Calu3 (cell line): ENCODE data around the gene EPX. TPM values are rescaled to one million over a fixed set of nuclear protein-coding genes. Genes with fewer than 3 reads are reported as not detected.
A peak's percentile ranks its signal among the peaks of the same experiment; 100 is the strongest.

ENCODE experiments used
- BruUV-seq: library from RNA; stranded (reverse); fragments of 400-500 nt; replicated peaks from 2 replicates; lab custom pipeline; 2021; lab: Mats Ljungman, UMichigan
- CTCF ChIA-PET: fragments of 300-600 bp; sonication (Branson Sonifier 250); formaldehyde crosslinking; loops from one replicate; lab custom pipeline; 2022; ENCODE audit warnings: antibody characterized with exemption; lab: Charles Lee
- DNase-seq: peaks from one replicate; pipeline ENCODE4 v3.0.0; 2022
- H3K27ac Mint-ChIP-seq: one replicate; pipeline ENCODE4 v1.8.0; 2022; ENCODE audit warnings: mixed read lengths; ENCODE audit not compliant: unreplicated experiment
- H3K27me3 Mint-ChIP-seq: one replicate; pipeline ENCODE4 v1.8.0; 2022; ENCODE audit warnings: mixed read lengths; ENCODE audit not compliant: unreplicated experiment
- H3K36me3 Mint-ChIP-seq: one replicate; pipeline ENCODE4 v1.8.0; 2022; ENCODE audit warnings: mild to moderate bottlenecking, moderate library complexity, mixed read lengths; ENCODE audit not compliant: insufficient read depth, unreplicated experiment
- H3K4me1 Mint-ChIP-seq: one replicate; pipeline ENCODE4 v1.8.0; 2022; ENCODE audit warnings: mild to moderate bottlenecking, low read depth, mixed read lengths; ENCODE audit not compliant: unreplicated experiment
- H3K4me3 Mint-ChIP-seq: one replicate; pipeline ENCODE4 v1.8.0; 2022; ENCODE audit warnings: mild to moderate bottlenecking, low read depth, moderate library complexity, mixed read lengths; ENCODE audit not compliant: unreplicated experiment
- H3K9me3 Mint-ChIP-seq: one replicate; pipeline ENCODE4 v1.8.0; 2022; ENCODE audit warnings: low read depth, mixed read lengths; ENCODE audit not compliant: unreplicated experiment
- intact Hi-C: fragments of 100-400 bp; cut with micrococcal nuclease; formaldehyde crosslinking; loops from one replicate; pipeline ENCODE4 v1.10.0; 2022; ENCODE audit not compliant: unreplicated experiment
- total RNA-seq: library from RNA; stranded (reverse); gene quantifications from 2 replicates; pipeline ENCODE4 v1.2.3, GENCODE V29; 2022
- TF ChIP-seq, protein P1 (sequence below): fragments of 200-600 bp; IDR thresholded peaks from one replicate; pipeline ENCODE4 v1.8.0; 2022; ENCODE audit warnings: antibody characterized with exemption; ENCODE audit not compliant: unreplicated experiment

EPX gene
- total RNA-seq, 1 experiment from 2014 or later = not detected

DNA sequence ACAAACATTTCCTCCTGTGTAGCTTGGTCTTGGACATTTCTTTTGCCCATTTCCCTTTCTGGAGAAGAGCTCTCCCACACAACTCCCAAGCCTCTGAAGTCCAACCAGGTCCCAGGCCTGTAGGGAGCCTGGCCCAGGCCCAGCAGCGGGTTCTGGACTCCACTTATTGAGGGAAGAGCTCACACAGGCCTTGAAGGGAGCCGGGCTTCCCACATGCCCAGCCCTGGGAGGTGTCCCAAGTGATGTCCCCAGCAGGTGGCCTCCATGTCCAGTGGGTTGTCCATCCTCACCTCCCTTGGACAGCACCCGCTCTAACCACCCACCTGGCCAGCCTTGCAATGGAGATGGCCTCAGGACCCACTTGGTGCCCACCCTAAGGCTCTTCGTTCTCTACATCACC lies 5.9 kb upstream of the EPX start:
- no peak for DNase-seq
- CTCF ChIA-PET = no interaction called here
- TF ChIP-seq, protein P1, sequence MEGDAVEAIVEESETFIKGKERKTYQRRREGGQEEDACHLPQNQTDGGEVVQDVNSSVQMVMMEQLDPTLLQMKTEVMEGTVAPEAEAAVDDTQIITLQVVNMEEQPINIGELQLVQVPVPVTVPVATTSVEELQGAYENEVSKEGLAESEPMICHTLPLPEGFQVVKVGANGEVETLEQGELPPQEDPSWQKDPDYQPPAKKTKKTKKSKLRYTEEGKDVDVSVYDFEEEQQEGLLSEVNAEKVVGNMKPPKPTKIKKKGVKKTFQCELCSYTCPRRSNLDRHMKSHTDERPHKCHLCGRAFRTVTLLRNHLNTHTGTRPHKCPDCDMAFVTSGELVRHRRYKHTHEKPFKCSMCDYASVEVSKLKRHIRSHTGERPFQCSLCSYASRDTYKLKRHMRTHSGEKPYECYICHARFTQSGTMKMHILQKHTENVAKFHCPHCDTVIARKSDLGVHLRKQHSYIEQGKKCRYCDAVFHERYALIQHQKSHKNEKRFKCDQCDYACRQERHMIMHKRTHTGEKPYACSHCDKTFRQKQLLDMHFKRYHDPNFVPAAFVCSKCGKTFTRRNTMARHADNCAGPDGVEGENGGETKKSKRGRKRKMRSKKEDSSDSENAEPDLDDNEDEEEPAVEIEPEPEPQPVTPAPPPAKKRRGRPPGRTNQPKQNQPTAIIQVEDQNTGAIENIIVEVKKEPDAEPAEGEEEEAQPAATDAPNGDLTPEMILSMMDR = no peak
- intact Hi-C loops = no loop called here
- no TSS peak for BruUV-seq
- no peak overlapping the region for H3K4me3 Mint-ChIP-seq
- peaks cover 6% of the 10 kb centered on the region for H3K4me1 Mint-ChIP-seq
- no peaks in the 10 kb centered on the region for H3K36me3 Mint-ChIP-seq
- peaks cover 68% of the 10 kb centered on the region for H3K27me3 Mint-ChIP-seq
- H3K27ac Mint-ChIP-seq = no peak overlapping the region
- H3K9me3 Mint-ChIP-seq = no peaks in the 10 kb centered on the region

DNA sequence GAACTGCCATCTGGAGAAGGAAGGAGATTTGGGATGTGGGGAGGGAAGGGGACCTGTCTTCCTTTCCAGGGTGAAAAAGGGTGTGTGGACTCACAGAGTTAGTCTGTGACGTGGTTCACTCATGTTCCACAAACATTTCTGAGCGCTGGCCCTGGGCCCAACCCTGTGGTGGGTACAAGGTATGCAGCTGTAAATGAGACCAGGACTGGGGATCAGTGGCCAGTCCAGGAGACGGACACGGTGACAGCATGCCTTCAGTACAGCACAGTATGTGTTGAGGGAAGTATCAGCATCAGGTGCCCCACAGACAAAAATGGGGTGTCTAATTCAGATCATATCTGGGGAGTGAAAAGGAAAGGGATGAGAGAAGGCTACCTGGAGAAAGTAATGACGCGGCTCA lies 5.5 kb upstream of the EPX start:
- TF ChIP-seq, protein P1 = no peak
- Mint-ChIP-seq H3K27ac (no peak overlapping the region), H3K4me1 (peaks cover 6% of the 10 kb centered on the region), H3K27me3 (peaks cover 68% of the 10 kb centered on the region), H3K9me3 (no peaks in the 10 kb centered on the region), H3K4me3 (no peak overlapping the region), H3K36me3 (no peaks in the 10 kb centered on the region)
- CTCF ChIA-PET = no interaction called here
- no peak for DNase-seq
- BruUV-seq = no TSS peak
- intact Hi-C loops = no loop called here

DNA sequence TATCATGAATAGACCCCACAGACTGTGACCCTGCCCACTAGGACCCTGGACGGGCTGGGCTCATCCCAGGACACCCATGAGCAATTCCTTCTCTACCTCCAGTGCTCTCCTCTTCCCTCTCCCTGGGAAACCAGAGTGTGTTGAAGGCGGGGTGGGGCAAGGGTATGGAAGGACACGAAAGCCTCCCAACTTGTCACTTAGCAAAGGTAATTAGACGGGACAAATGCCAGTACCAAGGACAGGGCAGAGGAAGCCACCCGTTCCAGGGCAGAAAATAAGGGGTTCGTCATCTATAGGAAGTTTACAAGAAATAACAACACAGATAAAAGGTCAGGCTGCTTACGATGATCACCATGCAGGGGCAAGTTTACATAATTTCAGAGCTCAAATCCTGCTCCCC lies 4.9 kb upstream of the EPX start:
- CTCF ChIA-PET = interaction anchor here (0.5 kb wide), 1 partner anchor 322 kb away, joined by 4 read pairs; no protein-coding TSS in a partner anchor
- intact Hi-C loops = no loop called here
- peaks cover 74% of the 10 kb centered on the region for H3K27me3 Mint-ChIP-seq
- TF ChIP-seq, protein P1 = no peak
- DNase-seq = no peak
- no peak overlapping the region for H3K27ac Mint-ChIP-seq
- BruUV-seq = no TSS peak
- no peaks in the 10 kb centered on the region for H3K9me3 Mint-ChIP-seq
- H3K4me1 Mint-ChIP-seq = peaks cover 6% of the 10 kb centered on the region
- H3K36me3 Mint-ChIP-seq = no peaks in the 10 kb centered on the region
- no peak overlapping the region for H3K4me3 Mint-ChIP-seq

DNA sequence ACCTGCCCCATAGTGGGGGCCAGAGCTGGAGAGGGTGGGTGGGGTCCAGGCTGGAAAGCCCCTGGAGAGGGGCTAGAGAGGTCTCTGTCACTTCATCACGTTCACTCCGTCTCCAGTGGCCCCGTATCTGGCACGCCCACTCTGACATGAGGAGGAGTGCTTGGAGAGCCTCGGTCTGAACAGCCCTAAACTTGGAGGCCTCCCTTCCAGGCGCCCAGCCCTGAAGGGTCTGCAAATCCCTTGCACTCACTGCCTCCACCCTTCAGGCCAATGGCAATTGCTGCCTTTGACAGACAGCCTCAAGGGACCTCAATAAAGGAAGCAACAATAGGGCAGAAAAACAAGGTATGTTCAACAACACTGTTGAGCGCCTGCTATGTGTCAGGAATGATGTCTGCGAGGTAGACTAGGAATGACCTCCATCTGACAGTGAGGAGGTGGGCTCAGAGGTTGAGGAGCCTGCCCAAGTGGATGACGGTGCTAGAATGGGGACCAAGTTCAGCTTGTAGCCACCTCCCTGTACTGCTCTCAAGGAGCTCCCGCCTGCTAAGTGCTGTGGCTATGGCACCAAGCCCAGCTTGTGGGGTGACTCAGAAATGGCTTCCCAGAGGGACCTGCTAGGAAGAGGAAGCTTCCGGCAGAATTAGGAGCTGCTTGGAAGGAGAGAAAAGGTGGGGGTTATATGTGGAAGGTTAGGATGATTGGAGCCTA lies 2.9 kb upstream of the EPX start:
- no TSS peak for BruUV-seq
- H3K27ac Mint-ChIP-seq = no peak overlapping the region
- CTCF ChIA-PET = interaction anchor here (1.2 kb wide), 1 partner anchor 10 kb away, joined by 6 read pairs; no protein-coding TSS in a partner anchor
- TF ChIP-seq, protein P1 = no peak
- peak; percentile 46 for DNase-seq
- intact Hi-C loops = no loop called here
- H3K4me1 Mint-ChIP-seq = peaks cover 6% of the 10 kb centered on the region
- H3K4me3 Mint-ChIP-seq = no peak overlapping the region
- peaks cover 93% of the 10 kb centered on the region for H3K27me3 Mint-ChIP-seq
- no peaks in the 10 kb centered on the region for H3K36me3 Mint-ChIP-seq
- H3K9me3 Mint-ChIP-seq = no peaks in the 10 kb centered on the region
